GM18873 (cell line): ENCODE measurements around the gene RSKR.
"Not testable (repeated sequence)": the region's sequence is repeated elsewhere in the genome, so short reads cannot be mapped to it uniquely, and the experiment has no call there.

Source experiments
- ATAC-seq: cut with Tn5 transposase; IDR thresholded peaks from one replicate; pipeline ENCODE4 v1.9.1; 2021; ENCODE audit warnings: mild to moderate bottlenecking, moderate library complexity, moderate number of reproducible peaks; ENCODE audit not compliant: unreplicated experiment, low FRiP score

The RSKR gene

GRCh38 chr17:28578246-28579195 lies 35.5 kb downstream of the RSKR start:
- ATAC-seq: no peak

DNA sequence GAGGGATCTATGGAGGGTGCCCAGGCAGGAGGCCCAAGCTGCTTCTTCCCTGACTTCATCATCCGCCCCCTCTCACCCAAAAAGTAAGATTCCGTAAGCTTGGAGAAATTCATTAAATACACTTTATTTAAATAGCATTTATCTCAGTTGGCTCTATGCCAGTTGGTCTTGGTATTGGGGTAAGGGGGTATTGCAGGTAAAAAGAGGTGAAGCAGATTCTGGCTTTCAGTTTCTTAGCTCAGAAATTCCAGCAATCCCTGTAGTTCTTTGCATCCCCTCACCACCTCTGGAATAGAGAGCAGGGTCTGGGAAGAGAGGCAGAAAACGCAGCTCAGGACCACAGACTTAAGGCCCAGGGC lies 36.5 kb downstream of the RSKR start:
- ATAC-seq: no peak

DNA sequence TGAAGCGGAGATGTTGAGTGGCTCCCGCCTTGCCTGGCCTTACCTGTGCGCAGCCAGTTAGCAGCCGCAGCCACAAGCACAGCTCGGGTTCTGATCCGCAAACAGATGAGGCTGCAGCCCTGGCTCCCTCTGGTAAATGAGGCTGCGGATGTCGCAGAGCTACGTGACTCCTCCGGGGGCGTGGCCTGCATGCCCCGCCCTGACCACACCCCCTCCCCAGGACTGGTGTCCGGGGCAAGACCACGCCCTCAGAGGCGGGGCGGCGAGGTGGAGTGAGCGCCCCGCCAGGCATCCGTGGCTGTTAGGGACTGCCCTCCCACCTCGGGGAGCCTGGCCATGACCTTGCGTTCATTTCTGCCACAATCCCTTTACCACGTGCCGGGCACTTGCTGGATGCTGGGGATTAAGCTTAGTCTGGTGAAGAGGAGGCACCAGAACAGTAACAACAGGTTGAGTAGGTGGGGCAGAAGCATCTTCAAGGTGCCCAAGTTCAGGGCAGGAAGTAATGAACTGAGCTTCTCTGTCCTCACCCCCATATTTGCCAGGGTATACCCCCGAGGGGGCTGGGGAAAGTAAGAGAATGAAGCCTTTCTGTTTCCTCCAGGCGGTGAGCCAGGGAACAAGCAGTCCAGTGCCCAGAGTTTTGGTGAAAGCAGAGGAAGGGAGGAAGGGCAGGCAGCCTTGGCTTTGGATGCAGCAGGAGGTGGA lies 37.1 kb downstream of the RSKR start, which contains the start of gene ALDOC:
Gene ALDOC, minus strand, starts transcription at position 138 of the 708 bp plus-strand sequence. CDS start 1,363 bp downstream, outside the sequence.
- peak; percentile 68 for ATAC-seq

DNA sequence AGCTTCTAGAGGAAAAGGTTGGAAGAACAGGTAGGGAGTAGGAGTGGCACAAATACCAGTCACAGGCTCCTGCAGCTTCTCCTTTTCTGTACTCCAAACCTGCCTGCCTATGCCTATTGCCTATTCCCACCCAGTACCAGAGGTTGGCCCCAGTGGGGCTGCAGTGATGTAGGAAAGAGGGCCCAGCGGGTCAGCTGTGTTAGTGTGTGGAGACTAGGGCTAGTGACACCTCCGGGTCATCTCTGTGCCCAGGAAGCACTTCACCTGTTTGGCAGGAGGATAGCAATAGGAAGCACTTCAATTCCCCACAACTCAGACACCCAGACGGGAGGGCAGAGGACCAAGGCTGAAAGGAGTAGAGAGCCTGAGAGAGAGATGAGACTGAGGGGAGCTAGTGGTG lies 38.0 kb downstream of the RSKR start:
- ATAC-seq: not testable (repeated sequence)

- ATAC-seq: no peak
These were observed 38.7 kb downstream of the RSKR start for GRCh38 chr17:28575126-28575795.

- ATAC-seq: no peak
These were observed 39.5 kb downstream of the RSKR start for GRCh38 chr17:28574526-28574925.

DNA sequence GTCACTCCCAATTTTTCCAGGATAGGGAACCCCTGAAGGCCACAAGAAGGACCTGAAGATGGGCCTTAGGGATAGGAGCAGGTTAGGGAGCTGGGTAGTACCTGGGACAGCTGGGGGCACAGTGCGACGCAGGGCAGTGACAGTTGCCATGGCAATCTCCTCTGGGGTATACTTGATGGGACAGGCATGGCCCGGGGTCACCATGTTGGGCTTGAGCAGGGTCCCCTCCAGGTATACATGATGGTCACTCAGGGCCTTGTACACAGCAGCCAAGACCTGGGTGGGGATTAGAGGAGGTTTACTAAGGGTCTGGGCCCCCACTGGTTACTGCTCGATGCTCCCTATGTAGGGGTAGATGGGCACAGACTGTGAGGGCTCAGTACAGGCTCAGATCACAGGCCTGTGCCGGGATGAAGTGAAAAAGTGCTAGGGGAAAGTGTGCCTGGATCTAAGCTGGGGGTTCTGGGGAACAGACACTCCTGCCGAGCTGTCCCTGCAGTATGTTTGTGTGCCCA lies 40.0 kb downstream of the RSKR start:
- ATAC-seq: no peak

GRCh38 chr17:28573521-28573920 lies 40.5 kb downstream of the RSKR start:
- no peak for ATAC-seq

DNA sequence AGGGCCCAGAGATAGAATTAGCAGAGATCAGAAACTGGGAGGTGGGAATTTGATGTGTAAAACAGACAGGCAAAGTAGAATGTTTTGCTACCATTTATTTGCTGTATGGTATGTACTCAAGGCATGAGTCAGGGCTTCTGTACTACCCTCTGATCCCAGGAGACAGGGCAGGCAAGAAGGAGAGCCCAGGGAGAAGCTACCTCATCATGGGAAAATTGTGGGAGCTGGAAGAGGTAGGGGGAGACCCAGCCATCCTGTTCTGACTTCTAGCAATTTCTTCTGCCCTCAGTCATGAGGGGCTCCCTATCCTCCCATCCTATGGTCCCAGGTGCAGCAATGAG lies 41.0 kb downstream of the RSKR start:
- no peak for ATAC-seq

DNA sequence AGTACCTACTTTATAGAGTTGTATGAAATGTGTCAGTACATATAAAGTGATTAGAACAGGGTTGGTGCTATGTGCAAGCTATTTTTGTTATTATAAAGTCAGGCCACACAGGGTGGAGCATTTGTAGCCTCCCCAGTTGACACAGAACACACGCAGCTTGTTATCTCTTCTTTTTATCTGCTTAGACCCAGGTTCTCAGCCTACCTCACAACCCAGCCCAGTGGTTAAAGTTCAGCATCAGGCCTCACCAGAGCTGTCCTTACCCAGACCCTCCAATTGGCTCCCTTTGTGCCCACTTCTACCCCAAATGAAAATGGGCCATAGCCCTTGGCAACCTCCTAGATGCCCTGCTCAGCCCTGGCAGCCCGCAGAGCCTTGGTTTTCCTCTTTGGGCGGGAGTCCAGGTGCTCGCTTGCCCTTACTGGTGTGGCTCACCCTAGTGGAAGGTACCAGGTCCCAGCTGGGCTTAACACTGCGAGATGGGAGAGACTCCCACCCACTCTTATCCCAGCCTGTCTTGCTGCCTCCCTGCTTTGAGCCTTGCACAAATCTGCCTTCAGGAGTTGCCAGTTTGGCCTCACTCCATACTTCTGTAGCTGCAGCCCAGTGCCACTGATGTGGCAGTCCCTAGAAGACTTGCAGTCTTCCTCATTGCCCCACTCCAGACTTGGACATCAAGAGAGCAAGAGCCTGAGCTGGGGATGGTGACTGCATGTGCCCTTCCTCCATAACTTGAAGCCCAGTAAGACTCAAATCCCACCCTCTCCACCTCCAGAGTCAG lies 41.5 kb downstream of the RSKR start:
- no peak for ATAC-seq

- peak; percentile 72 for ATAC-seq
These were observed 42.4 kb downstream of the RSKR start, which contains the start of gene PIGS for GRCh38 chr17:28571361-28572122. PIGS (minus strand) TSS chr17:28571524; CDS start chr17:28571496, 28 bp downstream.

DNA sequence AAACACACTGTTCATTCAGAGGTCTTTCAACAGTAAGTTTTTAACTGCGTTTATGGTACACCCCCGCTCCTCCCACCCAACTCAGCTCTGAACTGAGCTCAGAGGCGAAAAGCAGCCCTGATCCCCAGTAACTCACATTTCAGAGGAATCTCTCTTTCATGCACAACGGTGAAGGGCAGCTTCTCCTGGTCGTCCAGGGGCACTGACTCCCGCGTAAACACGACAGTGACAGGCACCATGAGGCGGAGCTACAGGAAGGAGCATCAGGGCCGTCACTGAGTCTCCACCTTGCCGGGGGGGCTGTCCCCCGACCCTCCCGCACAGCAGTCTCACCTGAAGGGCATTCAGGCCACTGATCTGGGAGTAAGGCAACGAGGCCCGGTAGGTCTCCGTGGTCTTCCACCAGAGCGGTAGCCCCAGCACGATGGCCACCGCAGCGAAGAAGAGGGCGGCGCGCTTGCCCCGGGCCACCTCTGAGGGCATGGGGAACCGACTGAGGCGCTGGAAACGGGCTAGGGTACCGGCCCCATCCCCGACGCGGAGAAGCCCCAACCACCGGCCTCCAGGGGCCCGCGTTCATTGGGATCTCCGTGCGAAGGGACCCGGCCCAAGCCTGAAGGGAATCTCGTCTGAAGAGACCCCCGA lies 43.1 kb downstream of the RSKR start:
- peak; percentile 25 for ATAC-seq

GRCh38 chr17:28569446-28569845 lies 44.5 kb downstream of the RSKR start:
- no peak for ATAC-seq

- ATAC-seq: no peak
These were observed 46.4 kb downstream of the RSKR start for GRCh38 chr17:28567604-28568003.

DNA sequence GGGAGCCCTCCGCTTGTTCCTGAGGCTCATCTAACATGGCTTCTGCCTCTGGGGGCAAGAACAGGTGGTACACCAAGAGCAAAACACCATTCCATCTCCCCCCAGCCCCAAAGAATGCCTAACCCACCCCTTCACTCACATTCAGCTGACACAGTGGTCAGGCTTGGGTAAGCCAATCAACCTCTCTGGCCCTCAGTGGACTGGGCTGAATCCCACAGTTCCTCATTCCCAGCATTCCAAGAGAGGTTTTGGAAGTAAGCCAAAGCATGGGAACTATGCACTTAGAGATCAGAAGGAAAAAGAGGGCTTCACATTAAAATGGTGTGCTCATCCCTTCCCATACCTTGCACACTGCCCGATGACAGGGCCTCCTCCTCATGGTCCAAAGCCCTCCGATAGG lies 50.5 kb downstream of the RSKR start:
- ATAC-seq: no peak
